OCI-LY3 (cell line): ENCODE measurements around the gene MT1A.
A peak's percentile ranks its signal among the peaks of the same experiment; 100 is the strongest.

ENCODE experiments used
- H2AFZ ChIP-seq: fragments of 200-600, 300-600 bp; shearing (Covaris generic); 2 replicates; pipeline ENCODE4 v1.6.0; 2014; ENCODE audit warnings: antibody characterized with exemption, low read depth, low read length
- H3K27ac ChIP-seq: fragments of 200-600, 300-600 bp; sonication (generic); 2 replicates; pipeline ENCODE4 v1.5.1; 2014; ENCODE audit warnings: mild to moderate bottlenecking, low read length, moderate library complexity, mixed read lengths
- H3K27me3 ChIP-seq: fragments of 200-600, 300-600 bp; sonication (generic); 2 replicates; pipeline ENCODE4 v1.6.1; 2014; ENCODE audit warnings: low read depth, low read length, mixed read lengths
- H3K36me3 ChIP-seq: fragments of 200-600, 300-600 bp; sonication (generic); replicated peaks from 2 replicates; pipeline ENCODE3; 2014; ENCODE audit warnings: low read depth, low read length, mixed read lengths
- H3K4me1 ChIP-seq: fragments of 300-600, 200-600 bp; sonication (generic); 2 replicates; pipeline ENCODE4 v1.6.1; 2014; ENCODE audit warnings: low read length, mixed read lengths
- H3K4me2 ChIP-seq: fragments of 200-600, 300-600 bp; sonication (generic); 2 replicates; pipeline ENCODE4 v1.6.1; 2014; ENCODE audit warnings: low read length, mixed read lengths
- H3K4me3 ChIP-seq: fragments of 300-600, 200-600 bp; sonication (generic); 2 replicates; pipeline ENCODE4 v1.5.1; 2014; ENCODE audit warnings: antibody characterized with exemption, mild to moderate bottlenecking, low read length, moderate library complexity
- H3K79me2 ChIP-seq: fragments of 300-600, 200-600 bp; shearing (Covaris generic); 2 replicates; pipeline ENCODE4 v1.6.1; 2014; ENCODE audit warnings: mild to moderate bottlenecking, low read length, mixed read lengths
- H3K9ac ChIP-seq: fragments of 300-600, 200-600 bp; shearing (Covaris generic); 2 replicates; pipeline ENCODE4 v1.6.0; 2014; ENCODE audit warnings: mild to moderate bottlenecking, low read length, moderate library complexity
- H3K9me3 ChIP-seq: fragments of 200-600, 300-600 bp; shearing (Covaris generic); 2 replicates; pipeline ENCODE4 v1.6.1; 2014; ENCODE audit warnings: low read length, mixed read lengths; ENCODE audit not compliant: insufficient read depth
- H4K20me1 ChIP-seq: fragments of 200-600, 300-600 bp; sonication (generic); 2 replicates; pipeline ENCODE4 v1.6.1; 2016; ENCODE audit warnings: low read length, mixed read lengths; ENCODE audit not compliant: insufficient read depth
- EZH2phosphoT487 ChIP-seq: fragments of 200-600 bp; shearing (Covaris generic); IDR thresholded peaks from 2 replicates; pipeline ENCODE4 v1.6.1; 2018; ENCODE audit warnings: antibody characterized with exemption, mixed run types, low read depth
- TF ChIP-seq, protein P1 (sequence below): fragments of 200-600, 300-600 bp; sonication (generic); IDR thresholded peaks from 2 replicates; pipeline ENCODE4 v1.5.1; 2014; ENCODE audit warnings: antibody characterized with exemption, low read length, low read depth

The MT1A gene

DNA sequence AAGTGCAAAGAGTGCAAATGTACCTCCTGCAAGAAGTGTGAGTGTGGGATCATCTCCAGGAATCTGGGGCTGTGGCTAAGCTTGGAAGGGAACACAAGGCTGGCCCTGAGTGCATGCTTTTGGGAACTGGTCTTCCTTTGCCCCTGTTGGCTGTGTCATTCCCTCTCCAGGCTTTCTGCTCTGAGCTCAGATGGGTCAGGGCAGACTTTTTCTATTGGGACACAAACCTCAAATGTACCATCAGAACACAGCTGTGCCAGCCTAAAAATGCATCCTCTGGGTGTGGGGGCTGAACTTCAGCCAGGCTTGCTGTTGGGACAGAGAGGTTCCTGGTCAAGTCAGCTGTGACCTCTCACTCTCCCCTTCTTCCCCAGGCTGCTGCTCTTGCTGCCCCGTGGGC lies 14.1 kb downstream of the MT1A start:
- H3K27me3 ChIP-seq = peaks cover 18% of the 10 kb centered on the region
- no peaks in the 10 kb centered on the region for H4K20me1 ChIP-seq
- H3K9me3 ChIP-seq = no peaks in the 10 kb centered on the region
- H3K79me2 ChIP-seq = no peaks in the 10 kb centered on the region
- no peak overlapping the region for H3K9ac ChIP-seq
- H2AFZ ChIP-seq = no peak overlapping the region
- no peak for TF ChIP-seq EZH2phosphoT487
- TF ChIP-seq, protein P1, sequence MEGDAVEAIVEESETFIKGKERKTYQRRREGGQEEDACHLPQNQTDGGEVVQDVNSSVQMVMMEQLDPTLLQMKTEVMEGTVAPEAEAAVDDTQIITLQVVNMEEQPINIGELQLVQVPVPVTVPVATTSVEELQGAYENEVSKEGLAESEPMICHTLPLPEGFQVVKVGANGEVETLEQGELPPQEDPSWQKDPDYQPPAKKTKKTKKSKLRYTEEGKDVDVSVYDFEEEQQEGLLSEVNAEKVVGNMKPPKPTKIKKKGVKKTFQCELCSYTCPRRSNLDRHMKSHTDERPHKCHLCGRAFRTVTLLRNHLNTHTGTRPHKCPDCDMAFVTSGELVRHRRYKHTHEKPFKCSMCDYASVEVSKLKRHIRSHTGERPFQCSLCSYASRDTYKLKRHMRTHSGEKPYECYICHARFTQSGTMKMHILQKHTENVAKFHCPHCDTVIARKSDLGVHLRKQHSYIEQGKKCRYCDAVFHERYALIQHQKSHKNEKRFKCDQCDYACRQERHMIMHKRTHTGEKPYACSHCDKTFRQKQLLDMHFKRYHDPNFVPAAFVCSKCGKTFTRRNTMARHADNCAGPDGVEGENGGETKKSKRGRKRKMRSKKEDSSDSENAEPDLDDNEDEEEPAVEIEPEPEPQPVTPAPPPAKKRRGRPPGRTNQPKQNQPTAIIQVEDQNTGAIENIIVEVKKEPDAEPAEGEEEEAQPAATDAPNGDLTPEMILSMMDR = no peak
- no peak overlapping the region for H3K4me3 ChIP-seq
- H3K36me3 ChIP-seq = no peaks in the 10 kb centered on the region
- no peak overlapping the region for H3K4me2 ChIP-seq
- H3K27ac ChIP-seq = no peak overlapping the region
- peaks cover 2% of the 10 kb centered on the region; the same call in 1 of the 2 replicates for H3K4me1 ChIP-seq

GRCh38 chr16:56653218-56653617 lies 14.8 kb downstream of the MT1A start:
- Histone ChIP-seq H3K9me3 (no peaks in the 10 kb centered on the region), H3K27ac (no peak overlapping the region), H3K36me3 (no peaks in the 10 kb centered on the region), H3K4me3 (no peak overlapping the region), H3K4me2 (no peak overlapping the region), H3K9ac (no peak overlapping the region), H2AFZ (no peak overlapping the region), H3K79me2 (no peaks in the 10 kb centered on the region), H3K4me1 (peaks cover 5% of the 10 kb centered on the region; the same call in 1 of the 2 replicates), H3K27me3 (peaks cover 17% of the 10 kb centered on the region), H4K20me1 (no peaks in the 10 kb centered on the region)
- TF ChIP-seq, protein P1 = no peak
- no peak for TF ChIP-seq EZH2phosphoT487

GRCh38 chr16:56657555-56658326 lies 19.3 kb downstream of the MT1A start, which contains the start of gene MT1F:
TSS of gene MT1F (plus strand) at chr16:56657959. CDS start at chr16:56658059, 100 bp downstream.
- TF ChIP-seq, protein P1 = no peak
- no peak for TF ChIP-seq EZH2phosphoT487
- Histone ChIP-seq H3K27me3 (peaks cover 38% of the 10 kb centered on the region), H4K20me1 (no peaks in the 10 kb centered on the region), H3K4me3 (peak within 1 kb of the TSS; percentile 83), H3K4me2 (peak within 1 kb of the TSS; percentile 87), H3K36me3 (no peaks in the 10 kb centered on the region), H3K9me3 (no peaks in the 10 kb centered on the region), H3K79me2 (no peaks in the 10 kb centered on the region), H3K4me1 (peaks cover 7% of the 10 kb centered on the region; the same call in 1 of the 2 replicates), H3K27ac (no peak within 1 kb of the TSS), H3K9ac (peak within 1 kb of the TSS; percentile 57), H2AFZ (peak within 1 kb of the TSS; percentile 63)

DNA sequence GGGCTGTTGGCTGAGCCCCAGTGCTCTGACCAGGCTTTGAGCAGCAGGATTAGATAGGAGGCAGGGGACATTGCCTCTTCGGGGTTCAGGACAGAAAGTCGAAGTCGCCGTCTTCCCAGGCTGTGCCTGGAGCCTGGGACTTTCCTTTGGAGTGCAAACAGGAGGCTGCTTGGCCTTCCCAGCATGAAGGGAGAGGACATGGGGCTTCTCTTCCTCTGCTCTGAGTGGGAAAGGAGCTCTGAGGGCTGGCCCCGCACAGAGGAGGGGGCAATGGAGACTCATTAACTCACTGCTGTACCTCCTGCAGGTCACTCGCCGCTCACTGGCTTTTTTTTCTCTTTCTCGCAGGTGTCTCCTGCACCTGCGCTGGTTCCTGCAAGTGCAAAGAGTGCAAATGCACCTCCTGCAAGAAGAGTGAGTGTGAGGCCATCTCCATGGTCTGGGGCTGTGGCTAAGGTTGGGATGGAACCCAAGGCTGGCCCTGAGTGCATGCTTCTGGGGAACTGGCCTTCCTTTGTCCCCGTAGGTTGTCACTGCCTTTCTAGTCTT lies 19.9 kb downstream of the MT1A start:
- TF ChIP-seq, protein P1 = no peak
- no peak for TF ChIP-seq EZH2phosphoT487
- H3K9ac ChIP-seq = peak overlapping the region; percentile 57
- H3K4me1 ChIP-seq = peaks cover 7% of the 10 kb centered on the region; the same call in 1 of the 2 replicates
- H3K36me3 ChIP-seq = no peaks in the 10 kb centered on the region
- no peaks in the 10 kb centered on the region for H3K9me3 ChIP-seq
- peak overlapping the region; percentile 83 for H3K4me3 ChIP-seq
- no peaks in the 10 kb centered on the region for H3K79me2 ChIP-seq
- peak overlapping the region; percentile 87 for H3K4me2 ChIP-seq
- peak overlapping the region; percentile 63 for H2AFZ ChIP-seq
- H3K27ac ChIP-seq = no peak overlapping the region
- no peaks in the 10 kb centered on the region for H4K20me1 ChIP-seq
- H3K27me3 ChIP-seq = peaks cover 33% of the 10 kb centered on the region
